Measurements from ENCODE around the gene PDE3B. TPM values are rescaled to one million over a fixed set of nuclear protein-coding genes. Genes with fewer than 3 reads are reported as not detected.

The PDE3B gene
- total and polyA plus RNA-seq, 7 donors: 0.11 to 0.59 (median 0.30) TPM

DNA sequence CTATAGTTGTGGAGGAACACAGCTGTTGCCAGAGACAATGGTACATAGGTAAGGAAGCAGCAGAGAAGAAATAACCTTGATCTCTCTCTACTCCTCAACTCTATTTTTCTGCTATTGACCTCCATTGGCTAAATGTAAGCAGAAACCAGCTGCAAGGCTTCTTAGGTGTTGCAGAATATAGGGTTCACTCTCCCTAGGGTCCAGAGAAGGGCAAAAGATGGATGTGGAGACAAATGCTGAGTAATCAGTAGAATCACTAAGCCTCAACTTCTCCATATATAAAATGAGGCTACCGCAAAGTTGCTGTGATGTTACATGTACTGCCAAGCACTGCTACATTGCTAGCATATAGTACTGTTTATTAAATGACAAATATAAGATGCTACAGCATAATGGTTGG, 120.6 kb downstream of the PDE3B start:
- no peaks in the 10 kb centered on the region for H3K36me3 ChIP-seq (ENCODE audit: insufficient read depth in 1 of 2, low read depth in 1 of 2)
- DNase-seq (no peak), ATAC-seq (no peak)
- H3K27ac ChIP-seq: no peak overlapping the region
- H3K4me3 ChIP-seq: no peak overlapping the region
- H3K9me3 ChIP-seq: no peaks in the 10 kb centered on the region
- TF ChIP-seq, protein P1, sequence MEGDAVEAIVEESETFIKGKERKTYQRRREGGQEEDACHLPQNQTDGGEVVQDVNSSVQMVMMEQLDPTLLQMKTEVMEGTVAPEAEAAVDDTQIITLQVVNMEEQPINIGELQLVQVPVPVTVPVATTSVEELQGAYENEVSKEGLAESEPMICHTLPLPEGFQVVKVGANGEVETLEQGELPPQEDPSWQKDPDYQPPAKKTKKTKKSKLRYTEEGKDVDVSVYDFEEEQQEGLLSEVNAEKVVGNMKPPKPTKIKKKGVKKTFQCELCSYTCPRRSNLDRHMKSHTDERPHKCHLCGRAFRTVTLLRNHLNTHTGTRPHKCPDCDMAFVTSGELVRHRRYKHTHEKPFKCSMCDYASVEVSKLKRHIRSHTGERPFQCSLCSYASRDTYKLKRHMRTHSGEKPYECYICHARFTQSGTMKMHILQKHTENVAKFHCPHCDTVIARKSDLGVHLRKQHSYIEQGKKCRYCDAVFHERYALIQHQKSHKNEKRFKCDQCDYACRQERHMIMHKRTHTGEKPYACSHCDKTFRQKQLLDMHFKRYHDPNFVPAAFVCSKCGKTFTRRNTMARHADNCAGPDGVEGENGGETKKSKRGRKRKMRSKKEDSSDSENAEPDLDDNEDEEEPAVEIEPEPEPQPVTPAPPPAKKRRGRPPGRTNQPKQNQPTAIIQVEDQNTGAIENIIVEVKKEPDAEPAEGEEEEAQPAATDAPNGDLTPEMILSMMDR (IDR thresholded peaks at IDR 0.05): no peak
- H3K4me1 ChIP-seq: no peaks in the 10 kb centered on the region
- no peaks in the 10 kb centered on the region for H3K27me3 ChIP-seq (ENCODE audit: insufficient read depth in 3 of 3, low read length in 2 of 3)
- 93 to 94% (median 93%) methylated on average over 1 of the region's 1 CpG for WGBS, 3 donors
- intact Hi-C loops (cut with DNase I): no loop called here

DNA sequence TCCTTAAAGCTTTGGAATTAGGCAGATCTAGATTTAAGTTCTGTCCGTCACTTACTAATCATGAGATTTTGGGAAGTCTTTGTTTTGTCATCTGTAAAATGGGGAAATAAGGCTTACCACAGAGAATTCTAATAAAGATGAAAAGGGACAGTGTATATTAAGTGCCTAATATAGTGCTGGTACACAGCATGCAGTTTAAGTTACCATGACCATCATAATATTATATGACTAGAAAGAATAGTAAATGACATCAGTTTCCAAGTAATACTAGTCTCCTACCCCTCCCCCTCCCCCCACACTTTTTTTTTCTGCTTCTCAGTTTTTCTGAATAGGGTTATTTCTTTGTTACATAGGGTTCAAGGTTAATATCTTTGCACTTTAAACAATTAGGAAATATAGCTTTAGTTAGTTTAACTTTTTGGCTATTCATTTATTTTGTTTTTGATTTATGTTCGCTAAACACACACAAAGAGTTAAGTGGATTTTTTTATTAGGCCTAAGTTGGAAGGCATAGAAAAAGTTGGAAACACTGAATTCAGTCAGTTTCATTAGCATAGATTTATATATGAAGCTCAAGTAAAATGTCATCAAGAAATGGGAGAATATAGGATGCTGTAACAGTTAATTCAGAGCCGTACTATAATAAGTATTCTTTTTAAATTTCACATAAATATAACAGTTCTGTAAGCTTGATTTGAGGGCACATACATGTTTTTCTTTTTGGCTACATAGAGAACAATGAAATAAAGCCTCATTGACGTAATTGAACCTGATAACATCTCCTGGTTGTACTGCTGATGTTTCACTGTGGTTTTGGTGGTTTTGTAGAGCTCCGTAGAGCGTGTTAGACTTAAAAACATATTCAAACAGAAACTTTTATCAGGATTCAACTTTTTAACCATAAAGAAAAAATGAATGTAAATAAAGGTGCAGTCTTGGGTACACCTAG, 121.2 kb downstream of the PDE3B start:
- H3K27me3 ChIP-seq (ENCODE audit: insufficient read depth in 3 of 3, low read length in 2 of 3): no peaks in the 10 kb centered on the region
- intact Hi-C loops (cut with DNase I): no loop called here
- no peak overlapping the region for H3K4me3 ChIP-seq
- DNase-seq (no peak), ATAC-seq (no peak)
- H3K36me3 ChIP-seq (ENCODE audit: insufficient read depth in 1 of 2, low read depth in 1 of 2): no peaks in the 10 kb centered on the region
- H3K9me3 ChIP-seq: no peaks in the 10 kb centered on the region
- H3K4me1 ChIP-seq: no peaks in the 10 kb centered on the region
- H3K27ac ChIP-seq: no peak overlapping the region
- TF ChIP-seq, protein P1 (IDR thresholded peaks at IDR 0.05): no peak
- 81 to 87% (median 84%) methylated on average over 6 of the region's 6 CpGs for WGBS, 3 donors

DNA sequence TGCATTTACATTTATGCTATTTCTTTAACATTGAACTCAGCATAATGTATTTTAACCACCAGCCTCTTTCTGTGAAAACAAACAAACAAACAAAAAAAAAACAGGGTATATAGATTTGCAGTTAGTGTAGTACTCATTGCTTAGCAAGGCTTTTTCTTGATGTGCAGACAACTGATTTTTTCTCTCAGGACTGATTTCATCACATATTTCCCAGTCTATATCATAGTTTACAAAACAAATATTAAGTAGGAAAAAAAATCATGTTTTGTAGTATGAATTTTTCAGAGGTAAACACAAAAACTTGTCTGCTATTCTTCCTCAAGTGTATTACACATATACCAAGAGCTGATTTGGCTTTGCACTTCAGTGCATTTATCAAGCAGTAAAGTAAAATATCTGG, 123.0 kb downstream of the PDE3B start:
- TF ChIP-seq, protein P1 (IDR thresholded peaks at IDR 0.05): no peak
- intact Hi-C loops (cut with DNase I): no loop called here
- Histone ChIP-seq H3K27ac (no peak overlapping the region), H3K27me3 (ENCODE audit: insufficient read depth in 3 of 3, low read length in 2 of 3) (no peaks in the 10 kb centered on the region), H3K9me3 (no peaks in the 10 kb centered on the region), H3K4me3 (no peak overlapping the region), H3K4me1 (no peaks in the 10 kb centered on the region), H3K36me3 (ENCODE audit: insufficient read depth in 1 of 2, low read depth in 1 of 2) (no peaks in the 10 kb centered on the region)
- ATAC-seq (no peak), DNase-seq (no peak)

DNA sequence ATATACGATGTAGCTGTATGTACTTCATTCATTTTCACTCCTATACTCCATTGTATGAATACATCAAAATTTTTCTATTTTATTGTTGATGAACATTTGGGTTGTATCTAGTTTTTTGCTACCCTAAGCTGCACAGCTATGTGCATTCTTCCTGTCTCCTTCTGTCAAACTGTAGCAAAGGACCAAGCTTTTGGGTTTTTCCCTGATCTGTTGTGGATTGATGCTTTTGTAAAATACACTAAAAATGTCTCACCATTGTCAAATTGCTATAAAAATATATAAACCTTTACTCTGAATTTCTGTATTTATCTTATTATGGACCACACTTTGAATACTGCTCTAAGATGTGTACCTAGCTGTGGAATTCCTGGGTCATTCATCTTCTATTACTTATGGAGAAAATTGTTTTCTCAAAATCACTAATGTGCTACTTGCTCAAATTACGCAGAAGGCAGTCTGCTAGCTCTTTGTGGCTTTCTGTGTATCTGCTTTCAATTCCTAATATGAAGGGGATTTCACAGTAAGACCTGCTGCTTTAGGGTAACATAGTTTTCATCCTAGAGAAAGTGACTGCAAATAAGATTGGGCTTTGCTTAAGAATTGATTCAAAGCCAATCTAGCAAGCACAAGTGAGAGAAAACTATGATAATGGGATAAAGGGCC, 125.1 kb downstream of the PDE3B start:
- Histone ChIP-seq H3K4me1 (no peaks in the 10 kb centered on the region), H3K4me3 (no peak overlapping the region), H3K9me3 (no peaks in the 10 kb centered on the region), H3K27ac (no peak overlapping the region), H3K27me3 (ENCODE audit: insufficient read depth in 3 of 3, low read length in 2 of 3) (no peaks in the 10 kb centered on the region), H3K36me3 (ENCODE audit: insufficient read depth in 1 of 2, low read depth in 1 of 2) (no peaks in the 10 kb centered on the region)
- DNase-seq (no peak), ATAC-seq (no peak)
- intact Hi-C loops (cut with DNase I): no loop called here
- 51 to 76% (median 73%) methylated on average over 2 of the region's 2 CpGs for WGBS, 3 donors
- TF ChIP-seq, protein P1 (IDR thresholded peaks at IDR 0.05): no peak

Measured in psoas muscle (tissue), 8 donors.